HCT116 (cell line): ENCODE results near the gene LRRC4B. TPM values are rescaled to one million over a fixed set of nuclear protein-coding genes. Genes with fewer than 3 reads are reported as not detected.

Experiments used
- ATAC-seq: fragments of 200-7000 bp; cut with Tn5 transposase; 2 replicates; pipeline ENCODE4 v1.9.1; 2020; ENCODE audit warnings: mild to moderate bottlenecking, moderate library complexity
- BruUV-seq: library from RNA; stranded (reverse); fragments of 400-500 nt; replicated peaks from 2 replicates; lab custom pipeline; 2021; lab: Mats Ljungman, UMichigan
- CTCF ChIA-PET: fragments of 300-600 bp; sonication (Branson Sonifier 250); formaldehyde crosslinking; loops from one replicate; lab custom pipeline; 2021; ENCODE audit warnings: antibody characterized with exemption; lab: Charles Lee
- POLR2A ChIA-PET: fragments of 300-600, 350-600 bp; sonication (Branson Sonifier 250); formaldehyde crosslinking; loops from one replicate; lab custom pipeline; 2021; ENCODE audit warnings: antibody characterized with exemption; lab: Charles Lee
- RAD21 ChIA-PET, 2 experiments: fragments of 300-600 bp; sonication (Branson Sonifier 250); formaldehyde crosslinking; loops; one replicate each; lab custom pipeline; 2023; ENCODE audit warnings: low total read pairs in 2 of 2; ENCODE audit not compliant: uncharacterized antibody in 2 of 2, unreplicated experiment in 2 of 2, low non-redundant PET in 1 of 2; lab: Charles Lee
- DNase-seq: peaks from one replicate; pipeline ENCODE4 v3.0.0-alpha.2; 2010; ENCODE audit warnings: low read depth, low spot score
- H2AFZ ChIP-seq: fragments of 200-600 bp; shearing (Covaris generic), sonication (generic); 2 replicates; pipeline ENCODE4 v1.6.1; 2017; ENCODE audit warnings: low read depth, mixed run types, mixed read lengths, antibody characterized with exemption, low read length; ENCODE audit not compliant: poor library complexity, severe bottlenecking
- H3K27ac ChIP-seq: 2 replicates; pipeline ENCODE4 v1.5.1; 2012; ENCODE audit warnings: low read depth, low read length
- H3K27me3 ChIP-seq: fragments of 200-600 bp; sonication (generic); 2 replicates; pipeline ENCODE4 v1.6.1; 2016; ENCODE audit warnings: mixed run types, low read length, mixed read lengths; ENCODE audit not compliant: insufficient read depth
- H3K36me3 ChIP-seq, 2 experiments: fragments of 200-500 bp in 1 of 2; fragments of 200-600 bp in 1 of 2; sonication (Bioruptor generic) in 1 of 2; sonication (generic) in 1 of 2; 2 replicates each; pipeline versions ENCODE4 v1.5.1 to v1.6.1; 2014 to 2016; ENCODE audit warnings: low read length in 2 of 2, inconsistent platforms in 1 of 2, mixed read lengths in 1 of 2, mixed run types in 1 of 2; ENCODE audit not compliant: insufficient read depth in 2 of 2, control insufficient read depth in 1 of 2
- H3K4me1 ChIP-seq, 2 experiments: fragments of 200-600 bp in 1 of 2; sonication (generic) in 1 of 2; 2 replicates each; pipeline versions ENCODE4 v1.5.1 to v1.6.1; 2012 to 2017; ENCODE audit warnings: low read length in 2 of 2, inconsistent platforms in 1 of 2, mild to moderate bottlenecking in 1 of 2, mixed read lengths in 1 of 2, mixed run types in 1 of 2, moderate library complexity in 1 of 2; ENCODE audit not compliant: insufficient read depth in 2 of 2, control insufficient read depth in 1 of 2
- H3K4me2 ChIP-seq: fragments of 200-600 bp; sonication (generic); 2 replicates; pipeline ENCODE4 v1.6.1; 2017; ENCODE audit warnings: mixed run types, low read length, mixed read lengths
- H3K4me3 ChIP-seq, 2 experiments: fragments of 200-600 bp in 1 of 2; sonication (generic) in 1 of 2; replicated peaks in 1 of 2; 2 replicates each; pipeline ENCODE4 v1.5.1; 2011 to 2016; ENCODE audit warnings: low read length in 2 of 2, control low read depth in 1 of 2, low read depth in 1 of 2, mild to moderate bottlenecking in 1 of 2, mixed read lengths in 1 of 2, mixed run types in 1 of 2
- H3K79me2 ChIP-seq: fragments of 200-600 bp; sonication (generic); 2 replicates; pipeline ENCODE4 v1.6.1; 2017; ENCODE audit warnings: mild to moderate bottlenecking, mixed run types, low read length, moderate library complexity, mixed read lengths; ENCODE audit not compliant: insufficient read depth
- H3K9ac ChIP-seq: fragments of 200-600 bp; sonication (generic); 2 replicates; pipeline ENCODE4 v1.6.1; 2016; ENCODE audit warnings: low read length, mixed read lengths
- H3K9me2 ChIP-seq: fragments of 200-600 bp; sonication (generic), shearing (Covaris generic); 2 replicates; pipeline ENCODE4 v1.6.1; 2017; ENCODE audit warnings: mixed run types, mild to moderate bottlenecking, moderate library complexity; ENCODE audit not compliant: insufficient read depth
- H3K9me3 ChIP-seq, 2 experiments: fragments of 200-500 bp in 1 of 2; fragments of 200-600 bp in 1 of 2; sonication (Bioruptor generic) in 1 of 2; sonication (generic) in 1 of 2; 2 replicates each; pipeline ENCODE4 v1.6.1; 2014 to 2017; ENCODE audit warnings: low read length in 2 of 2, mixed read lengths in 2 of 2, inconsistent platforms in 1 of 2, low read depth in 1 of 2, mild to moderate bottlenecking in 1 of 2, mixed run types in 1 of 2, moderate library complexity in 1 of 2; ENCODE audit not compliant: control insufficient read depth in 1 of 2, insufficient read depth in 1 of 2
- H4K20me1 ChIP-seq: fragments of 200-600 bp; sonication (generic), shearing (Covaris generic); 2 replicates; pipeline ENCODE4 v1.6.1; 2017; ENCODE audit warnings: mixed run types, mild to moderate bottlenecking, moderate library complexity; ENCODE audit not compliant: insufficient read depth
- ATF3 ChIP-seq: IDR thresholded peaks from 2 replicates; pipeline ENCODE4 v1.6.1; 2012
- CEBPB ChIP-seq: IDR thresholded peaks from 2 replicates; pipeline ENCODE4 v1.6.1; 2012; ENCODE audit warnings: low read depth
- CTCF ChIP-seq, 3 experiments: fragments of 200-600 bp in 1 of 3; sonication (generic) in 1 of 3; IDR thresholded peaks in 2 of 3; conservative IDR thresholded peaks in 1 of 3; 2 replicates each; pipeline ENCODE4 v1.5.1; 2012 to 2017; ENCODE audit warnings: low read depth in 2 of 3, low read length in 2 of 3, antibody characterized with exemption in 1 of 3, borderline replicate concordance in 1 of 3, control low read depth in 1 of 3, mild to moderate bottlenecking in 1 of 3, mixed read lengths in 1 of 3, mixed run types in 1 of 3, moderate library complexity in 1 of 3; ENCODE audit not compliant: insufficient read depth in 1 of 3
- ELF1 ChIP-seq: IDR thresholded peaks from 2 replicates; pipeline ENCODE4 v1.6.1; 2012; ENCODE audit warnings: low read depth, borderline replicate concordance
- EZH2 ChIP-seq: fragments of 200-600 bp; sonication (generic); IDR thresholded peaks from 2 replicates; pipeline ENCODE4 v1.6.1; 2017; ENCODE audit warnings: antibody characterized with exemption, mixed run types
- MAX ChIP-seq: IDR thresholded peaks from 2 replicates; pipeline ENCODE4 v1.6.1; 2012
- POLR2A ChIP-seq: IDR thresholded peaks from 2 replicates; pipeline ENCODE4 v1.7.0; 2011; ENCODE audit warnings: borderline replicate concordance; ENCODE audit not compliant: insufficient read depth, insufficient read length; ENCODE audit errors: extremely low read depth
- POLR2AphosphoS5 ChIP-seq: IDR thresholded peaks from 2 replicates; pipeline ENCODE4 v1.6.1; 2011; ENCODE audit warnings: mild to moderate bottlenecking, low read depth, low read length, moderate library complexity
- SP1 ChIP-seq: IDR thresholded peaks from 2 replicates; pipeline ENCODE4 v1.6.1; 2012; ENCODE audit warnings: low read depth
- TCF7L2 ChIP-seq: IDR thresholded peaks from 2 replicates; pipeline ENCODE4 v1.7.0; 2011; ENCODE audit warnings: borderline replicate concordance, inconsistent platforms; ENCODE audit not compliant: insufficient read depth, insufficient read length; ENCODE audit errors: extremely low read depth
- ZBTB33 ChIP-seq: IDR thresholded peaks from 2 replicates; pipeline ENCODE4 v1.6.1; 2011; ENCODE audit warnings: mild to moderate bottlenecking, low read length, moderate library complexity; ENCODE audit not compliant: insufficient replicate concordance; ENCODE audit errors: extremely low read depth
- ZFX ChIP-seq: fragments of 450-650 bp; IDR thresholded peaks from 2 replicates; pipeline ENCODE4 v1.6.1; 2017
- ZNF274 ChIP-seq: fragments of 200-500 bp; sonication (Bioruptor generic); IDR thresholded peaks from 2 replicates; pipeline ENCODE4 v1.6.1; 2014; ENCODE audit warnings: mild to moderate bottlenecking, low read depth, low read length, inconsistent platforms
- intact Hi-C: fragments of 100-400 bp; cut with micrococcal nuclease; formaldehyde crosslinking; loops from 2 replicates; pipeline ENCODE4 v1.10.0; 2022
- total RNA-seq: library from RNA; stranded (reverse); gene quantifications from one replicate; pipeline ENCODE4 v1.2.1, GENCODE V29; 2021; ENCODE audit not compliant: unreplicated experiment

Gene LRRC4B
- total RNA-seq, 1 experiment from 2014 or later: 0.89 TPM

GRCh38 chr19:50480281-50481111 lies 87.7 kb downstream of the LRRC4B start:
- Histone ChIP-seq H3K36me3 (peaks cover 18 to 36% of the 10 kb centered on the region in 2 experiments; a peak in 3 of 4 replicates), H3K4me3 (no peak overlapping the region), H3K27ac (no peak overlapping the region), H3K4me2 (no peak overlapping the region), H3K9me3 (peaks cover 0 to 2% of the 10 kb centered on the region in 2 experiments; a peak in 1 of 4 replicates), H3K9me2 (no peaks in the 10 kb centered on the region), H4K20me1 (no peaks in the 10 kb centered on the region), H3K4me1 (peaks cover 9 to 18% of the 10 kb centered on the region in 2 experiments; a peak in 3 of 4 replicates), H3K9ac (no peak overlapping the region), H3K27me3 (no peaks in the 10 kb centered on the region), H3K79me2 (peaks cover 38% of the 10 kb centered on the region), H2AFZ (no peak overlapping the region)
- ChIA-PET POLR2A (no interaction called here), CTCF (no interaction called here), RAD21 (no interaction called here)
- no peak for DNase-seq
- TF ChIP-seq CTCF (IDR thresholded peaks at IDR 0.05 in 2 of 3, conservative IDR thresholded peaks at IDR 0.05 in 1 of 3; ENCODE audit: borderline replicate concordance in 1 of 3, insufficient read depth in 1 of 3, low read depth in 2 of 3, low read length in 2 of 3): no peak
- no peak for TF ChIP-seq POLR2AphosphoS5
- no peak for TF ChIP-seq ZNF274
- no peak for TF ChIP-seq TCF7L2
- no peak for TF ChIP-seq SP1
- no peak for TF ChIP-seq ATF3
- no peak for TF ChIP-seq CEBPB
- TF ChIP-seq ELF1: no peak
- TF ChIP-seq EZH2: no peak
- TF ChIP-seq POLR2A: no peak
- TF ChIP-seq ZBTB33: no peak
- TF ChIP-seq ZFX: no peak
- no peak for TF ChIP-seq MAX
- no TSS peak for BruUV-seq
- intact Hi-C loops: no loop called here
- ATAC-seq: no peak
